WTC11 (cell line): ENCODE results near the gene LY6G6F. TPM values are rescaled to one million over a fixed set of nuclear protein-coding genes. Genes with fewer than 3 reads are reported as not detected.

ENCODE experiments used
- ATAC-seq: fragments of 200-7000 bp; cut with Tn5 transposase; 2 replicates; pipeline ENCODE4 v1.10.0; 2021; ENCODE audit warnings: mild to moderate bottlenecking, moderate library complexity
- Bru-seq: library from RNA; stranded (reverse); fragments of 400-500 nt; gene quantifications from one replicate; lab custom pipeline; 2021; lab: Mats Ljungman, UMichigan
- CTCF ChIA-PET: fragments of 300-600 bp; sonication (Branson Sonifier 250); formaldehyde crosslinking; loops from one replicate; lab custom pipeline; 2021; ENCODE audit warnings: antibody characterized with exemption; lab: Charles Lee
- POLR2A ChIA-PET: fragments of 350-600 bp; sonication (Branson Sonifier 250); formaldehyde crosslinking; loops from one replicate; lab custom pipeline; 2021; ENCODE audit warnings: antibody characterized with exemption; lab: Charles Lee
- DNase-seq: peaks from one replicate; pipeline ENCODE4 v3.0.0; 2021; ENCODE audit warnings: low spot score
- H3K27ac Mint-ChIP-seq: 2 replicates; pipeline ENCODE4 v1.8.0; 2021; ENCODE audit warnings: mixed read lengths
- H3K27me3 Mint-ChIP-seq: 2 replicates; pipeline ENCODE4 v1.8.0; 2021; ENCODE audit warnings: low read depth, mild to moderate bottlenecking, moderate library complexity, mixed read lengths
- H3K36me3 Mint-ChIP-seq: 2 replicates; pipeline ENCODE4 v1.8.0; 2021; ENCODE audit warnings: mixed read lengths
- H3K4me1 Mint-ChIP-seq: 2 replicates; pipeline ENCODE4 v1.8.0; 2022; ENCODE audit warnings: mixed read lengths
- H3K4me3 Mint-ChIP-seq: 2 replicates; pipeline ENCODE4 v1.8.0; 2021; ENCODE audit warnings: mild to moderate bottlenecking, moderate library complexity, mixed read lengths
- H3K9me3 Mint-ChIP-seq: 2 replicates; pipeline ENCODE4 v1.8.0; 2021; ENCODE audit warnings: mixed read lengths
- ATF6 ChIP-seq: sonication (generic); formaldehyde crosslinking; IDR thresholded peaks from 2 replicates; pipeline ENCODE4 v1.8.1; 2023; ENCODE audit warnings: mild to moderate bottlenecking, missing genetic modification reagents
- CDX4 ChIP-seq: fragments of 250-450 bp; sonication (Bioruptor Pico); IDR thresholded peaks from 2 replicates; pipeline ENCODE4 v1.9.0; 2021; ENCODE audit warnings: moderate library complexity, mild to moderate bottlenecking, inconsistent platforms, borderline replicate concordance
- HMGA2 ChIP-seq: fragments of 250-450 bp; sonication (Bioruptor Pico); IDR thresholded peaks from 2 replicates; pipeline ENCODE4 v1.4.0; 2021; ENCODE audit warnings: mild to moderate bottlenecking, moderate library complexity
- JAZF1 ChIP-seq: fragments of 250-450 bp; sonication (Bioruptor Pico); IDR thresholded peaks from 2 replicates; pipeline ENCODE4 v1.9.0; 2021; ENCODE audit warnings: moderate library complexity, mild to moderate bottlenecking, inconsistent platforms
- JUN ChIP-seq: sonication (generic); formaldehyde crosslinking; IDR thresholded peaks from 2 replicates; pipeline ENCODE4 v1.8.0; 2023; ENCODE audit warnings: mild to moderate bottlenecking, missing genetic modification reagents
- NR3C1 ChIP-seq: sonication (generic); formaldehyde crosslinking; conservative IDR thresholded peaks from 2 replicates; pipeline ENCODE4 v1.8.1; 2023; ENCODE audit warnings: low read depth, mild to moderate bottlenecking, missing genetic modification reagents
- OVOL2 ChIP-seq: fragments of 250-450 bp; sonication (Bioruptor Pico); IDR thresholded peaks from 2 replicates; pipeline ENCODE4 v1.9.0; 2021; ENCODE audit warnings: mild to moderate bottlenecking, borderline replicate concordance
- PRRX2 ChIP-seq: fragments of 250-450 bp; sonication (Bioruptor Pico); IDR thresholded peaks from 2 replicates; pipeline ENCODE4 v1.8.0; 2021; ENCODE audit warnings: mild to moderate bottlenecking
- TEAD4 ChIP-seq: sonication (generic); formaldehyde crosslinking; IDR thresholded peaks from 2 replicates; pipeline ENCODE4 v1.8.0; 2022; ENCODE audit warnings: mild to moderate bottlenecking, missing genetic modification reagents
- USF1 ChIP-seq: sonication (generic); formaldehyde crosslinking; IDR thresholded peaks from 2 replicates; pipeline ENCODE4 v1.8.0; 2022; ENCODE audit warnings: mild to moderate bottlenecking, missing genetic modification reagents
- ZMAT4 ChIP-seq: fragments of 250-450 bp; sonication (Bioruptor Pico); IDR thresholded peaks from 2 replicates; pipeline ENCODE4 v1.9.0; 2021; ENCODE audit warnings: mild to moderate bottlenecking
- ZNF138 ChIP-seq: sonication (generic); formaldehyde crosslinking; conservative IDR thresholded peaks from 2 replicates; pipeline ENCODE4 v1.8.1; 2022; ENCODE audit warnings: mild to moderate bottlenecking, moderate library complexity, missing genetic modification reagents
- ZNF263 ChIP-seq: sonication (generic); formaldehyde crosslinking; IDR thresholded peaks from 2 replicates; pipeline ENCODE4 v1.8.1; 2022; ENCODE audit warnings: low read depth, mild to moderate bottlenecking, moderate library complexity, missing genetic modification reagents
- ZNF425 ChIP-seq: fragments of 250-450 bp; sonication (Bioruptor Pico); conservative IDR thresholded peaks from 2 replicates; pipeline ENCODE4 v1.9.0; 2021; ENCODE audit warnings: mild to moderate bottlenecking
- long read RNA-seq, 3 experiments: library from RNA in 1 of 3; library from capped mRNA in 1 of 3; library from polyadenylated mRNA in 1 of 3; unstranded in 2 of 3; stranded (forward) in 1 of 3; transcript quantifications; one replicate each; pipeline ENCODE4 v2.0.0, GENCODE V29; 2021
- total RNA-seq: library from RNA; stranded (reverse); gene quantifications from 3 replicates; pipeline ENCODE4 v1.2.3, GENCODE V29; 2021
- TF ChIP-seq, protein P1 (sequence below): fragments of 250-450 bp; sonication (Bioruptor Pico); IDR thresholded peaks from 2 replicates; pipeline ENCODE4 v1.9.0; 2021; ENCODE audit warnings: mild to moderate bottlenecking
- TF ChIP-seq, protein P2 (sequence below): sonication (generic); formaldehyde crosslinking; IDR thresholded peaks from 2 replicates; pipeline ENCODE4 v1.8.1; 2023; ENCODE audit warnings: mild to moderate bottlenecking, missing genetic modification reagents
- TF ChIP-seq, protein P3 (sequence below): fragments of 250-450 bp; sonication (Bioruptor Pico); IDR thresholded peaks from 2 replicates; pipeline ENCODE4 v1.8.0; 2021; ENCODE audit warnings: mild to moderate bottlenecking

Gene LY6G6F
- not detected in 3 replicates for total RNA-seq
- not detected for Bru-seq, nascent RNA
- long read RNA-seq, experiment 1 = 0 reads
- long read RNA-seq, experiment 2 = 0 reads
- long read RNA-seq, experiment 3 = 0 reads

DNA sequence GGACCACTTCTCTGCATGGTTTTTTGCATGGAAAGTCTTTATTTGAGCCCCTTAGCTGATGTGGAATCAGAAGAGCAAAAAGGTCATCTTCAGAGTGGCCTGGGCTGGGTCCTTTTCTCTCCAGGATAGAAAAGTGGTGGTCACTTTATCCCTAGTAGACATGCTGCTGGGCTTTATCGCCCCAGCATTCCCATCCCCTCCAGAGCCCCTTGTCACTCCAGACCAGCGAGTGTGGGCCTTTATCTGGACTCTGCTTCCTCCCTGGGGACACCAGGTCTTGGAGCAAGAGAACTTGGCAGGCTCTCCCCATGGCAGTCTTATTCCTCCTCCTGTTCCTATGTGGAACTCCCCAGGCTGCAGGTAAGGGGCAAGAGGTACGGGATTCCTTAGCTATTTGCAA lies at the start of gene LY6G6F:
Gene LY6G6F (plus strand): TSS at position 268 of the 400 bp plus-strand sequence. CDS start 41 bp downstream, at position 309.
- no peak for ATAC-seq
- H3K4me3 Mint-ChIP-seq = no peak within 1 kb of the TSS
- DNase-seq = no peak
- H3K27me3 Mint-ChIP-seq = peaks cover 7% of the 10 kb centered on the region; the same call in 1 of the 2 replicates
- ChIA-PET CTCF (interaction anchor here (0.5 to 1.4 kb wide), 5 partner anchors 32 to 1594 kb away, joined by 3 to 4 read pairs (median 3); no protein-coding TSS in a partner anchor), POLR2A (interaction anchor here (0.6 kb wide), 1 partner anchor 8 kb away, joined by 3 read pairs; no protein-coding TSS in a partner anchor)
- H3K36me3 Mint-ChIP-seq = no peaks in the 10 kb centered on the region
- no peaks in the 10 kb centered on the region for H3K9me3 Mint-ChIP-seq
- TF ChIP-seq, protein P1, sequence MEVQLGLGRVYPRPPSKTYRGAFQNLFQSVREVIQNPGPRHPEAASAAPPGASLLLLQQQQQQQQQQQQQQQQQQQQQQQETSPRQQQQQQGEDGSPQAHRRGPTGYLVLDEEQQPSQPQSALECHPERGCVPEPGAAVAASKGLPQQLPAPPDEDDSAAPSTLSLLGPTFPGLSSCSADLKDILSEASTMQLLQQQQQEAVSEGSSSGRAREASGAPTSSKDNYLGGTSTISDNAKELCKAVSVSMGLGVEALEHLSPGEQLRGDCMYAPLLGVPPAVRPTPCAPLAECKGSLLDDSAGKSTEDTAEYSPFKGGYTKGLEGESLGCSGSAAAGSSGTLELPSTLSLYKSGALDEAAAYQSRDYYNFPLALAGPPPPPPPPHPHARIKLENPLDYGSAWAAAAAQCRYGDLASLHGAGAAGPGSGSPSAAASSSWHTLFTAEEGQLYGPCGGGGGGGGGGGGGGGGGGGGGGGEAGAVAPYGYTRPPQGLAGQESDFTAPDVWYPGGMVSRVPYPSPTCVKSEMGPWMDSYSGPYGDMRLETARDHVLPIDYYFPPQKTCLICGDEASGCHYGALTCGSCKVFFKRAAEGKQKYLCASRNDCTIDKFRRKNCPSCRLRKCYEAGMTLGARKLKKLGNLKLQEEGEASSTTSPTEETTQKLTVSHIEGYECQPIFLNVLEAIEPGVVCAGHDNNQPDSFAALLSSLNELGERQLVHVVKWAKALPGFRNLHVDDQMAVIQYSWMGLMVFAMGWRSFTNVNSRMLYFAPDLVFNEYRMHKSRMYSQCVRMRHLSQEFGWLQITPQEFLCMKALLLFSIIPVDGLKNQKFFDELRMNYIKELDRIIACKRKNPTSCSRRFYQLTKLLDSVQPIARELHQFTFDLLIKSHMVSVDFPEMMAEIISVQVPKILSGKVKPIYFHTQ (CRISPR knock-in tag) = no peak
- TF ChIP-seq TEAD4 (CRISPR knock-in tag) = no peak
- no peak for TF ChIP-seq PRRX2 (CRISPR knock-in tag)
- TF ChIP-seq OVOL2 (CRISPR knock-in tag) = no peak
- TF ChIP-seq USF1 (CRISPR knock-in tag) = no peak
- TF ChIP-seq, protein P2, sequence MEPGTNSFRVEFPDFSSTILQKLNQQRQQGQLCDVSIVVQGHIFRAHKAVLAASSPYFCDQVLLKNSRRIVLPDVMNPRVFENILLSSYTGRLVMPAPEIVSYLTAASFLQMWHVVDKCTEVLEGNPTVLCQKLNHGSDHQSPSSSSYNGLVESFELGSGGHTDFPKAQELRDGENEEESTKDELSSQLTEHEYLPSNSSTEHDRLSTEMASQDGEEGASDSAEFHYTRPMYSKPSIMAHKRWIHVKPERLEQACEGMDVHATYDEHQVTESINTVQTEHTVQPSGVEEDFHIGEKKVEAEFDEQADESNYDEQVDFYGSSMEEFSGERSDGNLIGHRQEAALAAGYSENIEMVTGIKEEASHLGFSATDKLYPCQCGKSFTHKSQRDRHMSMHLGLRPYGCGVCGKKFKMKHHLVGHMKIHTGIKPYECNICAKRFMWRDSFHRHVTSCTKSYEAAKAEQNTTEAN (CRISPR knock-in tag) = no peak
- TF ChIP-seq CDX4 (CRISPR knock-in tag) = no peak
- no peak for TF ChIP-seq HMGA2 (CRISPR knock-in tag)
- no peak for TF ChIP-seq ZNF138 (CRISPR knock-in tag)
- TF ChIP-seq ZNF263 (CRISPR knock-in tag) = no peak
- TF ChIP-seq ZNF425 (CRISPR knock-in tag) = no peak
- TF ChIP-seq JUN = no peak
- H3K4me1 Mint-ChIP-seq = peaks cover 17% of the 10 kb centered on the region
- H3K27ac Mint-ChIP-seq = no peak within 1 kb of the TSS

DNA sequence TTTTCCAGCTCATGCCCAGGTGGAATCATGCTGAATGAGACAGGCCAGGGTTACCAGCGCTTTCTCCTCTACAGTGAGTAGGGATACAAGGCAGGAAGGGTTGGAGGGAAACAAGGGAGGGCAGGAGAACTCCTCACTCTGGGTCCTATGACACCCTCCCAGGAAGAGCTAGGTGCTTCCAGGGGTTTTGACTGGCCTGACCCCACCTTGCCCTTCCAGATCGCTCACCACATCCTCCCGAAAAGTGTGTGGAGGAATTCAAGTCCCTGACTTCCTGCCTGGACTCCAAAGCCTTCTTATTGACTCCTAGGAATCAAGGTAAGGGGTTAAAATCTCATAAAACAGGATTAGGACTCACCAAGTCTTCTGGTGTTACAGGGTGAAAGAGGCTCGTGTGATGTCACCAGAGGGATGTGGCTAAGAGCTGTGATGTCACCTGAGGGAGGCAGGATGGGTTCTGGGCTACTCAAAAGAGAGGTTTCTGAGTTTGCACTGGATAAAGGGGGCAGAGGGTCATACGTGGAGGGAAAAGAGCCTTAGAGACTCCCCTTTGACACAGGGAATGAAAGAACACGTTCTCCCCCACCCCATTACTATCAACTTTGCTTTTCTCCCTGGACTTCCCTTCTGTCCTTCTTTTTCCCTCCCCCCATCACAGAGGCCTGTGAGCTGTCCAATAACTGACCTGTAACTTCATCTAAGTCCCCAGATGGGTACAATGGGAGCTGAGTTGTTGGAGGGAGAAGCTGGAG lies 49.1 kb upstream of the LY6G6F start:
- no peak for DNase-seq
- ChIA-PET POLR2A (interaction anchor here (1.0 kb wide), 1 partner anchor 31 kb away, joined by 3 read pairs; no protein-coding TSS in a partner anchor), CTCF (interaction anchor here (1.2 to 2.1 kb wide), 2 partner anchors 32 to 111 kb away, joined by 3 to 6 read pairs; partner anchors contain the start of gene ATP6V1G2)
- no peaks in the 10 kb centered on the region for H3K9me3 Mint-ChIP-seq
- no peak overlapping the region for H3K4me3 Mint-ChIP-seq
- H3K4me1 Mint-ChIP-seq = peaks cover 19% of the 10 kb centered on the region
- no peak for ATAC-seq
- no peak overlapping the region for H3K27ac Mint-ChIP-seq
- no peaks in the 10 kb centered on the region for H3K27me3 Mint-ChIP-seq
- peaks cover 10% of the 10 kb centered on the region for H3K36me3 Mint-ChIP-seq
- TF ChIP-seq PRRX2 (CRISPR knock-in tag) (no peak), HMGA2 (CRISPR knock-in tag) (no peak), NR3C1 (CRISPR knock-in tag) (no peak), JAZF1 (CRISPR knock-in tag) (no peak), ZMAT4 (CRISPR knock-in tag) (no peak), ATF6 (CRISPR knock-in tag) (no peak)
- TF ChIP-seq, protein P3, sequence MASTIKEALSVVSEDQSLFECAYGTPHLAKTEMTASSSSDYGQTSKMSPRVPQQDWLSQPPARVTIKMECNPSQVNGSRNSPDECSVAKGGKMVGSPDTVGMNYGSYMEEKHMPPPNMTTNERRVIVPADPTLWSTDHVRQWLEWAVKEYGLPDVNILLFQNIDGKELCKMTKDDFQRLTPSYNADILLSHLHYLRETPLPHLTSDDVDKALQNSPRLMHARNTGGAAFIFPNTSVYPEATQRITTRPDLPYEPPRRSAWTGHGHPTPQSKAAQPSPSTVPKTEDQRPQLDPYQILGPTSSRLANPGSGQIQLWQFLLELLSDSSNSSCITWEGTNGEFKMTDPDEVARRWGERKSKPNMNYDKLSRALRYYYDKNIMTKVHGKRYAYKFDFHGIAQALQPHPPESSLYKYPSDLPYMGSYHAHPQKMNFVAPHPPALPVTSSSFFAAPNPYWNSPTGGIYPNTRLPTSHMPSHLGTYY (CRISPR knock-in tag) = no peak
